ENCODE measurements around the gene IRAG1. TPM values are rescaled to one million over a fixed set of nuclear protein-coding genes. Genes with fewer than 3 reads are reported as not detected.

The IRAG1 gene
- total RNA-seq, 2 experiments from 2014 or later, result not detected

- Histone ChIP-seq H4K20me1 (ENCODE audit: insufficient read depth, low read length) (no peaks in the 10 kb centered on the region), H2AFZ (ENCODE audit: low read length) (no peak overlapping the region), H3K4me3 (ENCODE audit: low read depth, low read length, poor library complexity, severe bottlenecking) (no peak overlapping the region), H3K4me2 (ENCODE audit: low read length) (no peak overlapping the region), H3K9me3 (ENCODE audit: low read length) (no peaks in the 10 kb centered on the region), H3K27ac (ENCODE audit: low read depth, low read length, poor library complexity, severe bottlenecking) (no peak overlapping the region), H3K36me3 (ENCODE audit: insufficient read depth, low read length) (no peaks in the 10 kb centered on the region), H3K9me2 (ENCODE audit: insufficient read depth, low read length) (no peaks in the 10 kb centered on the region), H3K79me2 (ENCODE audit: insufficient read depth, low read depth, low read length) (no peaks in the 10 kb centered on the region), H3K4me1 (ENCODE audit: insufficient read depth, low read length, poor library complexity, severe bottlenecking) (no peaks in the 10 kb centered on the region)
- intact Hi-C loops (cut with micrococcal nuclease; ENCODE audit: unreplicated experiment), result no loop called here
- no TSS peak for BruUV-seq (replicated peaks)
- DNase-seq (ENCODE audit: low spot score), result no peak
- TF ChIP-seq EZH2phosphoT487 (IDR thresholded peaks at IDR 0.05; ENCODE audit: borderline replicate concordance, low read depth, low read length) (no peak), CTCF (conservative IDR thresholded peaks at IDR 0.05; ENCODE audit: low read length) (no peak)
- ChIA-PET CTCF (ENCODE audit: unreplicated experiment) (interaction anchor here (0.6 kb wide), 1 partner anchor 220 kb away, joined by 3 read pairs; no protein-coding TSS in a partner anchor), POLR2A (no interaction called here)
Measured at GRCh38 chr11:10648871-10649270, 44.7 kb downstream of the IRAG1 start.

GRCh38 chr11:10646681-10647355, 46.7 kb downstream of the IRAG1 start:
- DNase-seq (ENCODE audit: low spot score), result no peak
- Histone ChIP-seq H3K27ac (ENCODE audit: low read depth, low read length, poor library complexity, severe bottlenecking) (no peak overlapping the region), H3K4me1 (ENCODE audit: insufficient read depth, low read length, poor library complexity, severe bottlenecking) (no peaks in the 10 kb centered on the region), H3K9me3 (ENCODE audit: low read length) (no peaks in the 10 kb centered on the region), H2AFZ (ENCODE audit: low read length) (no peak overlapping the region), H3K4me3 (ENCODE audit: low read depth, low read length, poor library complexity, severe bottlenecking) (no peak overlapping the region), H3K9me2 (ENCODE audit: insufficient read depth, low read length) (no peaks in the 10 kb centered on the region), H3K36me3 (ENCODE audit: insufficient read depth, low read length) (no peaks in the 10 kb centered on the region), H3K79me2 (ENCODE audit: insufficient read depth, low read depth, low read length) (no peaks in the 10 kb centered on the region), H3K4me2 (ENCODE audit: low read length) (no peak overlapping the region), H4K20me1 (ENCODE audit: insufficient read depth, low read length) (no peaks in the 10 kb centered on the region)
- no TSS peak for BruUV-seq (replicated peaks)
- intact Hi-C loops (cut with micrococcal nuclease; ENCODE audit: unreplicated experiment), result no loop called here
- POLR2A ChIA-PET, result interaction anchor here (0.6 to 1.0 kb wide), 2 partner anchors 10 to 169 kb away, joined by 3 to 4 read pairs; no protein-coding TSS in a partner anchor
- no peak for TF ChIP-seq EZH2phosphoT487 (IDR thresholded peaks at IDR 0.05; ENCODE audit: borderline replicate concordance, low read depth, low read length)
- TF ChIP-seq CTCF (conservative IDR thresholded peaks at IDR 0.05; ENCODE audit: low read length), result no peak
- CTCF ChIA-PET (ENCODE audit: unreplicated experiment), result interaction anchor here (0.6 kb wide), 1 partner anchor 337 kb away, joined by 3 read pairs; no protein-coding TSS in a partner anchor

- Histone ChIP-seq H3K27ac (ENCODE audit: low read depth, low read length, poor library complexity, severe bottlenecking) (no peak overlapping the region), H3K4me3 (ENCODE audit: low read depth, low read length, poor library complexity, severe bottlenecking) (no peak overlapping the region), H2AFZ (ENCODE audit: low read length) (no peak overlapping the region), H3K9me2 (ENCODE audit: insufficient read depth, low read length) (no peaks in the 10 kb centered on the region), H3K79me2 (ENCODE audit: insufficient read depth, low read depth, low read length) (no peaks in the 10 kb centered on the region), H3K36me3 (ENCODE audit: insufficient read depth, low read length) (no peaks in the 10 kb centered on the region), H4K20me1 (ENCODE audit: insufficient read depth, low read length) (no peaks in the 10 kb centered on the region), H3K4me2 (ENCODE audit: low read length) (no peak overlapping the region), H3K9me3 (ENCODE audit: low read length) (no peaks in the 10 kb centered on the region), H3K4me1 (ENCODE audit: insufficient read depth, low read length, poor library complexity, severe bottlenecking) (no peaks in the 10 kb centered on the region)
- ChIA-PET POLR2A (interaction anchor here (0.6 kb wide), 1 partner anchor 168 kb away, joined by 3 read pairs; no protein-coding TSS in a partner anchor), CTCF (ENCODE audit: unreplicated experiment) (interaction anchor here (0.6 kb wide), 1 partner anchor 337 kb away, joined by 3 read pairs; no protein-coding TSS in a partner anchor)
- intact Hi-C loops (cut with micrococcal nuclease; ENCODE audit: unreplicated experiment), result no loop called here
- TF ChIP-seq EZH2phosphoT487 (IDR thresholded peaks at IDR 0.05; ENCODE audit: borderline replicate concordance, low read depth, low read length) (no peak), CTCF (conservative IDR thresholded peaks at IDR 0.05; ENCODE audit: low read length) (no peak)
- no TSS peak for BruUV-seq (replicated peaks)
- DNase-seq (ENCODE audit: low spot score), result no peak
Measured at GRCh38 chr11:10646005-10646404, 47.5 kb downstream of the IRAG1 start.

Measured in OCI-LY7 (cell line).